Measurements from ENCODE around the gene LILRB4.
"Not testable (repeated sequence)": the region's sequence is repeated elsewhere in the genome, so short reads cannot be mapped to it uniquely, and the experiment has no call there.

The LILRB4 gene

GRCh38 chr19:54691582-54692297, 29.0 kb downstream of the LILRB4 start:
- Mint-ChIP-seq H3K9me3 (peaks cover 4% of the 10 kb centered on the region), H3K27me3 (peaks cover 21% of the 10 kb centered on the region), H3K36me3 (no peaks in the 10 kb centered on the region), H3K4me1 (no peaks in the 10 kb centered on the region), H3K27ac (no peak overlapping the region), H3K4me3 (no peak overlapping the region)
- ATAC-seq (ENCODE audit: low read depth) (no peak), DNase-seq (ENCODE audit: low spot score in 2 of 2) (no peak)

- Mint-ChIP-seq H3K27me3 (peaks cover 21% of the 10 kb centered on the region), H3K9me3 (peaks cover 4% of the 10 kb centered on the region), H3K4me1 (no peaks in the 10 kb centered on the region), H3K27ac (no peak overlapping the region), H3K4me3 (no peak overlapping the region), H3K36me3 (no peaks in the 10 kb centered on the region)
- no peak for ATAC-seq (ENCODE audit: low read depth)
- DNase-seq (ENCODE audit: low spot score in 2 of 2) = no peak
Observed at GRCh38 chr19:54692298-54692615, 29.5 kb downstream of the LILRB4 start.

GRCh38 chr19:54694648-54695047, 31.9 kb downstream of the LILRB4 start:
- H3K9me3 Mint-ChIP-seq = peaks cover 4% of the 10 kb centered on the region
- no peak for DNase-seq (ENCODE audit: low spot score in 2 of 2)
- no peak for ATAC-seq (ENCODE audit: low read depth)
- no peak overlapping the region for H3K27ac Mint-ChIP-seq
- no peaks in the 10 kb centered on the region for H3K36me3 Mint-ChIP-seq
- H3K27me3 Mint-ChIP-seq = peaks cover 28% of the 10 kb centered on the region
- H3K4me3 Mint-ChIP-seq = no peak overlapping the region
- no peaks in the 10 kb centered on the region for H3K4me1 Mint-ChIP-seq

GRCh38 chr19:54696117-54696548, 33.3 kb downstream of the LILRB4 start:
- Mint-ChIP-seq H3K4me3 (no peak overlapping the region), H3K9me3 (peaks cover 4% of the 10 kb centered on the region), H3K36me3 (no peaks in the 10 kb centered on the region)

GRCh38 chr19:54696766-54697165, 34.0 kb downstream of the LILRB4 start:
- H3K9me3 Mint-ChIP-seq = peaks cover 4% of the 10 kb centered on the region
- H3K27me3 Mint-ChIP-seq = peaks cover 32% of the 10 kb centered on the region
- DNase-seq (ENCODE audit: low spot score in 2 of 2) (no peak), ATAC-seq (ENCODE audit: low read depth) (no peak)
- no peak overlapping the region for H3K4me3 Mint-ChIP-seq
- H3K36me3 Mint-ChIP-seq = no peaks in the 10 kb centered on the region
- no peaks in the 10 kb centered on the region for H3K4me1 Mint-ChIP-seq
- H3K27ac Mint-ChIP-seq = no peak overlapping the region

More at GRCh38 chr19:54696117-54696548, 33.3 kb downstream of the LILRB4 start:
- ATAC-seq (ENCODE audit: low read depth) (no peak), DNase-seq (ENCODE audit: low spot score in 2 of 2) (no peak)
- no peaks in the 10 kb centered on the region for H3K4me1 Mint-ChIP-seq
- H3K27ac Mint-ChIP-seq = no peak overlapping the region
- H3K27me3 Mint-ChIP-seq = peaks cover 32% of the 10 kb centered on the region

GRCh38 chr19:54697716-54698115, 34.9 kb downstream of the LILRB4 start:
- not testable (repeated sequence) for H3K9me3 Mint-ChIP-seq; H3K4me3 Mint-ChIP-seq; H3K4me1 Mint-ChIP-seq; H3K27ac Mint-ChIP-seq; H3K36me3 Mint-ChIP-seq; DNase-seq (ENCODE audit: low spot score in 2 of 2); ATAC-seq (ENCODE audit: low read depth)
- peaks cover 27% of the 10 kb centered on the region for H3K27me3 Mint-ChIP-seq

- ATAC-seq (ENCODE audit: low read depth) = no peak
- no peak overlapping the region for H3K27ac Mint-ChIP-seq
- no peak overlapping the region for H3K4me3 Mint-ChIP-seq
- DNase-seq (ENCODE audit: low spot score in 2 of 2) = no peak
- peaks cover 10% of the 10 kb centered on the region for H3K27me3 Mint-ChIP-seq
- H3K4me1 Mint-ChIP-seq = no peaks in the 10 kb centered on the region
- H3K9me3 Mint-ChIP-seq = peaks cover 2% of the 10 kb centered on the region
- no peaks in the 10 kb centered on the region for H3K36me3 Mint-ChIP-seq
Observed at GRCh38 chr19:54704928-54705327, 42.1 kb downstream of the LILRB4 start.

GRCh38 chr19:54707962-54708361, 45.2 kb downstream of the LILRB4 start:
- Mint-ChIP-seq H3K36me3 (no peaks in the 10 kb centered on the region), H3K9me3 (peaks cover 2% of the 10 kb centered on the region), H3K4me3 (no peak overlapping the region), H3K27ac (no peak overlapping the region), H3K4me1 (peaks cover 5% of the 10 kb centered on the region), H3K27me3 (peaks cover 6% of the 10 kb centered on the region)
- DNase-seq (ENCODE audit: low spot score in 2 of 2) (no peak), ATAC-seq (ENCODE audit: low read depth) (no peak)

GRCh38 chr19:54708781-54709180, 46.0 kb downstream of the LILRB4 start:
- Mint-ChIP-seq H3K27me3 (peaks cover 9% of the 10 kb centered on the region), H3K36me3 (no peaks in the 10 kb centered on the region), H3K27ac (no peak overlapping the region), H3K9me3 (peaks cover 2% of the 10 kb centered on the region), H3K4me1 (peaks cover 5% of the 10 kb centered on the region), H3K4me3 (no peak overlapping the region)
- no peak for ATAC-seq (ENCODE audit: low read depth)
- DNase-seq (ENCODE audit: low spot score in 2 of 2) = no peak

- DNase-seq (ENCODE audit: low spot score in 2 of 2) = no peak
- Mint-ChIP-seq H3K27me3 (peaks cover 6% of the 10 kb centered on the region), H3K9me3 (no peaks in the 10 kb centered on the region), H3K4me3 (no peak overlapping the region), H3K4me1 (peaks cover 5% of the 10 kb centered on the region), H3K27ac (no peak overlapping the region), H3K36me3 (no peaks in the 10 kb centered on the region)
- no peak for ATAC-seq (ENCODE audit: low read depth)
Observed at GRCh38 chr19:54709212-54709948, 46.6 kb downstream of the LILRB4 start.

GRCh38 chr19:54709956-54710355, 47.2 kb downstream of the LILRB4 start:
- H3K4me1 Mint-ChIP-seq; DNase-seq (ENCODE audit: low spot score in 2 of 2); H3K36me3 Mint-ChIP-seq; H3K27me3 Mint-ChIP-seq; H3K9me3 Mint-ChIP-seq; H3K4me3 Mint-ChIP-seq; H3K27ac Mint-ChIP-seq; ATAC-seq (ENCODE audit: low read depth): not testable (repeated sequence)

Data from memory B cell (primary cell).